Activated CD4-positive, alpha-beta T cell treated with anti-CD3 and anti-CD28 coated beads, Interleukin-2, amount 10 ng/mL, durations not matched to agents 24 days and 14 days (primary cell): ENCODE measurements around the gene TSPAN31. TPM values are rescaled to one million over a fixed set of nuclear protein-coding genes. Genes with fewer than 3 reads are reported as not detected.
A peak's percentile ranks its signal among the peaks of the same experiment; 100 is the strongest.

Experiments used
- DNase-seq: peaks from one replicate; pipeline ENCODE4 v3.0.0; 2022
- H3K27ac Mint-ChIP-seq: one replicate; pipeline ENCODE4 v1.8.0; 2022; ENCODE audit warnings: mild to moderate bottlenecking, mixed read lengths
- H3K27me3 Mint-ChIP-seq: one replicate; pipeline ENCODE4 v1.8.0; 2022; ENCODE audit warnings: mixed read lengths
- H3K36me3 Mint-ChIP-seq: one replicate; pipeline ENCODE4 v1.8.0; 2022; ENCODE audit warnings: low read depth, mild to moderate bottlenecking, mixed read lengths
- H3K4me1 Mint-ChIP-seq: one replicate; pipeline ENCODE4 v1.8.0; 2021; ENCODE audit warnings: mixed read lengths
- H3K4me3 Mint-ChIP-seq: one replicate; pipeline ENCODE4 v1.8.0; 2022; ENCODE audit warnings: mild to moderate bottlenecking, moderate library complexity, mixed read lengths
- H3K9me3 Mint-ChIP-seq: one replicate; pipeline ENCODE4 v1.8.0; 2021; ENCODE audit warnings: mixed read lengths
- intact Hi-C: fragments of 100-400 bp; cut with micrococcal nuclease; formaldehyde crosslinking; loops from one replicate; pipeline ENCODE4 v1.15.1; 2023
- total RNA-seq: library from RNA; stranded (reverse); gene quantifications from 2 replicates; pipeline ENCODE4 v1.2.3, GENCODE V29; 2022

TSPAN31 gene
- total RNA-seq, 1 donor from 2014 or later, result 19.4 TPM

DNA sequence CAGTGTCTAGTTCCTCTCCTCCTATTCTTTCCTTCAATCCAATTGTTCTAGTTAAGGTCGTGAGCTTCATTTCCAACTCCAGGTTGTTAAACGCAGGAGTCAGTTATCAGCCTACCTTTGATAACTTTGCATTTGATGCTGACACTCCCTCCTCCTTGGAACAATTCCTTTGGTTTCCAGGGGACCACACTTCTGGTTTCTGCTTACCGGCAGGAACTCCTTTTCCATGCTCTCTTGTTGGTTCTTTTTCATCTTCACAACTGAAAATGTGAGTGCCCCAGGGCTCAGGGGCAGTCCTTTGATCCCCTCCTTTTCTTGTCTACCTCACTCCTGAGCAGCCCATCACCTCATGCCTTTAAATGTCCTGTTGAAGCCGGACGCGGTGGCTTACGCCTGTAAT lies 32.5 kb downstream of the TSPAN31 start:
- Mint-ChIP-seq H3K4me1 (peaks cover 24% of the 10 kb centered on the region), H3K27me3 (no peaks in the 10 kb centered on the region), H3K27ac (no peak overlapping the region), H3K4me3 (no peak overlapping the region), H3K36me3 (peaks cover 21% of the 10 kb centered on the region), H3K9me3 (no peaks in the 10 kb centered on the region)
- DNase-seq, result no peak
- intact Hi-C loops, result no loop called here

DNA sequence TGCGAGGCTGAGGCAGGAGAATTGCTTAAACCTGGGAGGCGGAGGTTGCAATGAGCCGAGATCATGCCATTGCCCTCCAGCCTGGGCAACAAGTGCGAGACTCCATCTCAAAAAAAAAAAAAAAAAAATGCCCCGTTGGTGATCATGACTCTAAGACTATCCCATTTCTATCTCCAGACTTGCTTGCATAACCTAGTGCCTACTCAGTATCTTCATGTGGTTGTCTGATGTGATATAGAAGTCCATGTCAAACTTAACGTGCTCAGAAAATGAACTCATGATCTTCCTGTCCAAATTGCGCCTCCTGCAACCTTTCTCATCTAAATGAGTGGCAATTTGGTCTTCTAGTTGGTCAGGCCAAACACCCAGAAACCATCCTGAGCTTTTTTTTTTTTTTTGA lies 33.1 kb downstream of the TSPAN31 start:
- no peaks in the 10 kb centered on the region for H3K27me3 Mint-ChIP-seq
- intact Hi-C loops, result no loop called here

DNA sequence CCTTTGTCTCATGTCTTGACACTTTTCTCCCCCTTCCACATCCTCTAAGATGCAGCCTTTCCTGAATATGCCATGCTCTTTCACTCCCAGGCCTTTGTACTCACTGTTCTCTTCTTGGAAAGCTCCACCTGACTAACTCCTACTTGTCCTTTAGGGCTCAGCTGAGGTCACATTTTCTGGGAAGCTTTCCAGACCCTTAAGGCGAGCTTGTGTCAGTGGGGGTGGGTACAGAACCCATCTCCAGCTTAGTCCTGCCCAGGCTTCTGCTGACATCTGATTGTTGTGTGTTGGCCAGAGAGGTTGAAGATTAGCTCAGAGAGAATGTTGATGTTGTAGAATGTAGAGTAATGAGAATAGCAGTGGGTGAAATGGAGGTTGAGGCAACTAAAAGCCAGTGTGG lies 34.9 kb downstream of the TSPAN31 start:
- Mint-ChIP-seq H3K36me3 (peaks cover 30% of the 10 kb centered on the region), H3K4me1 (peaks cover 28% of the 10 kb centered on the region), H3K27me3 (no peaks in the 10 kb centered on the region), H3K9me3 (no peaks in the 10 kb centered on the region), H3K27ac (no peak overlapping the region), H3K4me3 (no peak overlapping the region)
- intact Hi-C loops, result no loop called here
- DNase-seq, result no peak

More for the DNA sequence above, 33.1 kb downstream of the TSPAN31 start:
- Mint-ChIP-seq H3K36me3 (peaks cover 26% of the 10 kb centered on the region), H3K9me3 (no peaks in the 10 kb centered on the region), H3K27ac (no peak overlapping the region), H3K4me1 (peaks cover 24% of the 10 kb centered on the region), H3K4me3 (no peak overlapping the region)
- DNase-seq, result no peak

DNA sequence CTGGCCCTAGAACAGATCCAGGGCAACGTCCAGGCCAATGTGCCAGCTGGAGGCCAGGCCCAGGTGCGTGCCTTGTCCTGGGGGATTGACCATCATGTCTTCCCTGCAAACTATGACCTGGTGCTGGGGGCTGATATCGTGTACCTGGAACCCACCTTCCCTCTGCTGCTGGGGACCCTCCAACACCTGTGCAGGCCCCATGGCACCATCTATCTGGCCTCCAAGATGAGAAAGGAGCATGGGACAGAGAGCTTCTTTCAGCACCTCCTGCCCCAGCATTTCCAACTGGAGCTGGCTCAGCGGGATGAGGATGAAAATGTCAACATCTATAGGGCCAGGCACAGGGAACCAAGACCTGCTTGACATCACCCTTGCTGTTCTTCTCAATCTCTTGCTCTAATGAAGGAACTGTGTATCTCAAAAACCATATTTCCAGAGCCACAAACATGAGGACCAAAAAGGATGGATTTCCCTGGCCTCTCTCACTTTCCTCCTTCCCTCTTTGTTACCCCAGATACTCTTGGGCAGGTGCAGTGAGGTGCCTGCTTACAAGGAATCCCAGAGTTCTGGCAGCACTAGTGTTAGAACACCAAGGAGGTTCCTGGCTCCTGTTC lies 35.6 kb downstream of the TSPAN31 start:
- Mint-ChIP-seq H3K4me3 (no peak overlapping the region), H3K9me3 (no peaks in the 10 kb centered on the region), H3K27ac (no peak overlapping the region), H3K27me3 (no peaks in the 10 kb centered on the region), H3K36me3 (peaks cover 30% of the 10 kb centered on the region), H3K4me1 (peaks cover 28% of the 10 kb centered on the region)
- DNase-seq, result no peak
- intact Hi-C loops, result no loop called here

DNA sequence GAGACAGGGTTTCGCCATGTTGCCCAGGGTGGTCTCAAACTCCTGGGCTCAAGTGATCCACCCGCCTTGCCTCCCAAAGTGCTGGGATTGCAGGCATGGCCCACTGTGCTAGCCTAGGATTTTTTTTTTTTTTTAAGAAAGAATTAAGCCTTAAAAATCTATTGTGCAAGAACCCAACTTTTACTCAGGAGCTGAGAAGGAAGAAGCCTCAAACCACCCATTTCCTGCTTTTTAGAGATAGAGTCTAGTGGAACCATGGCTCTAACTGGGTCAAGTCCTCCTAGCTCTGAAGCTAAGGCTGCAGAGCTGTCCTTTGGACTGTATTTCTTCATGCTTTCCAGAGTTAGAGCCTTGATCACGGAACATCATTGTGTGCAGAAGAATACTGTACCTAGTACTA lies 36.4 kb downstream of the TSPAN31 start:
- no peak for DNase-seq
- Mint-ChIP-seq H3K36me3 (peaks cover 26% of the 10 kb centered on the region), H3K9me3 (no peaks in the 10 kb centered on the region), H3K27ac (peak overlapping the region; percentile 99), H3K4me1 (peaks cover 26% of the 10 kb centered on the region), H3K4me3 (no peak overlapping the region), H3K27me3 (no peaks in the 10 kb centered on the region)
- intact Hi-C loops, result no loop called here

DNA sequence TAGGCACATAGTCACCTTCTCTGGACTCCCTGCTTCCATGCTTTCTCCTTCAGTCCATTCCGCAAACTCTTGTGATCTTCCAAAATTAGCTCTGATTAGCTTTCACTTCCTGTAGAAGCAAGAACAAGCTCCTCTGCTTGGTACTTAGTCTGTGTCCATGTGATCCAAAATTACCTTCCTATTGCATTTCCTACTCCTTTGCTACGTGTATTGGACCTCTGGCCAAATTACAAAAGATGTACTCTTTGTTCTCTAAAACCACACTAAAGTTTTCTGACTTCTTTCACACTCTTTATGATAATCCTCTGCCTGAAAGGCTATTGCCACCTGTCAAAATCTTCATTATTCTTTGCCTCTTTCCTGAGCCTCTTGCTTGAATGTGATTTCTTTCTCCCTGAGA lies 37.0 kb downstream of the TSPAN31 start:
- intact Hi-C loops, result loop anchor here (1.0 to 2.0 kb wide), 3 partner anchors 10 to 117 kb away; partner anchors contain the start of genes CTDSP2, EEF1AKMT3 and METTL1
- Mint-ChIP-seq H3K27ac (peak overlapping the region; percentile 99), H3K27me3 (no peaks in the 10 kb centered on the region), H3K9me3 (no peaks in the 10 kb centered on the region), H3K36me3 (peaks cover 29% of the 10 kb centered on the region), H3K4me1 (peaks cover 30% of the 10 kb centered on the region), H3K4me3 (peak overlapping the region; percentile 99)
- DNase-seq, result no peak

DNA sequence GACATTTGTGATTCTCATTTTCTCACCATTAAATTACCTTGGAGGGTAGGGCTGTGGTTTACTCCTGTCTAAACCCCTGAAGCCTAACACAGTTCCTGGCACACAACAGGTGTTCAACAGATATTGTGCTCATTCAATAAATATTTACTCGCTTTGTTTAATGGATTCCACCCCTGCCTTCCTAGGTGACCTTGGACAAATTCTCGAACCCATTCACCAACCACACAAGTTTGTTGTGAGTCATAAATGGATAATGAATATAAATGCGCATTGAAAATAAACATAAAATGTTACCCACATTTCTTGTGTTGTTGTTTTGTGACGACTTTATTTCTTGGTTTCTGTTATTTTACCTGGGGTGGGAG lies 37.4 kb downstream of the TSPAN31 start:
- Mint-ChIP-seq H3K4me3 (peak overlapping the region; percentile 99), H3K36me3 (peaks cover 28% of the 10 kb centered on the region), H3K4me1 (peaks cover 30% of the 10 kb centered on the region), H3K9me3 (no peaks in the 10 kb centered on the region), H3K27ac (peak overlapping the region; percentile 99), H3K27me3 (no peaks in the 10 kb centered on the region)
- DNase-seq, result no peak
- intact Hi-C loops, result loop anchor here (1.0 to 2.0 kb wide), 3 partner anchors 10 to 117 kb away; partner anchors contain the start of genes CTDSP2, EEF1AKMT3 and METTL1

DNA sequence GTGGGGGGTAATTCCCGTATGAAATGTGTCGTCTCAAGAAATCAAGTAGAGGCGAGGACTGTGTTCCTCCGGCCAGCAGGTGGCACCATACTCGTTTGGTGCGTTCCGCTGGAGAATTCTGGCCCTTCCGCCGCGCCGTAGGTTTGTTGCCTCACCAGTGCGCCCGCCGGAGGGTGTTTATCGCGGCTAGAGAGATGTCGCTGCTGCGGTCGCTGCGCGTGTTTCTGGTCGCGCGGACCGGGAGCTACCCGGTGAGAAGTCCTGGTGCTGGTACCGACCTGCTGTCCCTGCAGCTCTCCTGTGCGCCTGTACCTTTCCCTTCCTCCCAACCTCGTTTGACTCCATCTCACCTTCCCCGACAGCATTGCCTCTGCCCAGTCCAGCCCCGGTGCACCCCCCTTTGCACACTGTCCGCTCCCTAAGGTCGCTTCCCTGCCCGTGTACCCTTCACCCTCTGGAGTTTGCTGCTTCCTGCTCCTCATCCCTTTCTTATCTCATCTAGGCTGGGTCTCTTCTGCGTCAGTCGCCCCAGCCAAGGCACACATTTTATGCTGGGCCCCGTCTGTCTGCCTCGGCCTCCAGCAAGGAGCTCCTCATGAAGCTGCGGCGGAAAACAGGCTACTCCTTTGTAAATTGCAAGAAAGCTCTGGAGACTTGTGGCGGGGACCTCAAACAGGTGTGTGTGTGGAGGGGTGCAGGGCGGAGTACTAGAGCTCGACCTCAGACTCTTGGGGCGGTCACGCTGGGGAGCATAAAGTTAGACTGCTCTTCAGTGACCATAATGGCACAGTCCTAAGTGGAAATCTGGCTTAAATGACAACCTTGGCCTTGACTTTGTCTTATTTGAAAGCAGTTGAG lies 38.0 kb downstream of the TSPAN31 start, which contains the start of gene TSFM:
TSS of gene TSFM (plus strand) at position 180 of the 858 bp plus-strand sequence. CDS start at position 195, 15 bp downstream.
- H3K9me3 Mint-ChIP-seq, result no peaks in the 10 kb centered on the region
- H3K27ac Mint-ChIP-seq, result peak within 1 kb of the TSS; percentile 99
- peak within 1 kb of the TSS; percentile 99 for H3K4me3 Mint-ChIP-seq
- H3K36me3 Mint-ChIP-seq, result peaks cover 33% of the 10 kb centered on the region
- peaks cover 30% of the 10 kb centered on the region for H3K4me1 Mint-ChIP-seq
- no peaks in the 10 kb centered on the region for H3K27me3 Mint-ChIP-seq
- intact Hi-C loops, result loop anchor here (1.0 to 2.0 kb wide), 3 partner anchors 11 to 116 kb away; partner anchors contain the start of genes CTDSP2, EEF1AKMT3 and METTL1
- peak; percentile 99 for DNase-seq

DNA sequence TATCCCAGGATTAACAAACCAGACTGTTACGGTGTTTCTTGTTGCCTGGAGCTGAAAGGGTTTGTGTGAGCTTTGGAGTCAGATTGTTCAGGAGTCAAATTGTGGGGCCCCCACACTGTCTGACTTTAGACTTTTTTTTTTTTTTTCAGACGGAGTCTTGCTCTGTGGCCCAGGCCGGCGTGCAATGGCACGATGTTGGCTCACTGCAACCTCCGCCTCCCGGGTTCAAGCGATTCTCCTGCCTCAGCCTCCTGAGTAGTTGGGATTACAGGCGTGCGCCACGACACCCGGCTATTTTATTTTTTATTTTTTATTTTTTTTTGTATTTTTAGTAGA lies 38.6 kb downstream of the TSPAN31 start:
- intact Hi-C loops, result loop anchor here (2.0 kb wide), 2 partner anchors 63 to 115 kb away; partner anchors contain the start of gene CTDSP2
- H3K9me3 Mint-ChIP-seq, result no peaks in the 10 kb centered on the region
- peaks cover 36% of the 10 kb centered on the region for H3K36me3 Mint-ChIP-seq
- peaks cover 30% of the 10 kb centered on the region for H3K4me1 Mint-ChIP-seq
- peak overlapping the region; percentile 99 for H3K27ac Mint-ChIP-seq
- no peaks in the 10 kb centered on the region for H3K27me3 Mint-ChIP-seq
- no peak for DNase-seq
- H3K4me3 Mint-ChIP-seq, result peak overlapping the region; percentile 99

DNA sequence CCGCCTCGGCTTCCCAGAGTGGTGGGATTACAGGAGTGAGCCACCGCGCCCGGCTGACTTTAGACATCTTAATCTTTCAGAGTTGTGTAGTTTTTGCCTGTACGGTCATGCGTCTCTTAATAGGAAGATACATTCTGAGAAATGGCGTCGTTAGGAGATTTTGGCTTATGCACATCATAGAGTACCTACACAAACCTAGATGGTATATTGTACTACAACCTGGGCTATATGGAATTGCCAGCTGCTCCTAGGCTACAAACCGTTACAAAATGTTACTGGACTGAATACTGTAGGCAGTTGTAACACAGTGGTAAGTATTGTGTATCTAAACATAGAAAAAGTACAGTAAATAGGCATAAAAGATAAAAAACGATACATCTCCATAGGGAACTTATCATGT lies 39.0 kb downstream of the TSPAN31 start:
- H3K36me3 Mint-ChIP-seq, result peaks cover 40% of the 10 kb centered on the region
- intact Hi-C loops, result loop anchor here (2.0 kb wide), 2 partner anchors 63 to 115 kb away; partner anchors contain the start of gene CTDSP2
- peak overlapping the region; percentile 45 for H3K27ac Mint-ChIP-seq

DNA sequence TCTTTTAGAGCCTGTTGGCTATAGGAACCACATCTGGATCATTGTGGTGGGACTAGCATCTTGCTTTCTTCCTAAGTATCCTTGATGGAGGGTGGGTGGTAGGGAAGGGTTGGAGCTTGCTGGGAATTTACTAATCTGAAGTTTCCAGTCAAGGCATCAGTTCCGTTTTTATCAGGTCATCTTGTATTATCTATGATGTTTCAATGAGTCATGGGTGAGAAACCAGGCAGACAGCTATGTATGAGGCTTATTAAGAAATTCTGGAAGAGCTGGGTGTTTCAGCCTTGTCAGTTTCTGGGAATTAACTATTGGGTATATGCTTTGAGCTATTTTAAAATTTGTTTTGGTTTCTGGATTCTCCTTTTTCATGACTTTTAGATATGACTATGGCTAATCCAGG lies 49.1 kb downstream of the TSPAN31 start:
- intact Hi-C loops, result no loop called here
- Mint-ChIP-seq H3K27me3 (no peaks in the 10 kb centered on the region), H3K9me3 (no peaks in the 10 kb centered on the region), H3K27ac (no peak overlapping the region), H3K4me1 (peaks cover 5% of the 10 kb centered on the region), H3K4me3 (no peak overlapping the region), H3K36me3 (peaks cover 54% of the 10 kb centered on the region)
- DNase-seq, result no peak

More for the DNA sequence above, 39.0 kb downstream of the TSPAN31 start:
- Mint-ChIP-seq H3K27me3 (no peaks in the 10 kb centered on the region), H3K4me1 (peaks cover 30% of the 10 kb centered on the region), H3K4me3 (peak overlapping the region; percentile 76), H3K9me3 (no peaks in the 10 kb centered on the region)
- DNase-seq, result no peak

DNA sequence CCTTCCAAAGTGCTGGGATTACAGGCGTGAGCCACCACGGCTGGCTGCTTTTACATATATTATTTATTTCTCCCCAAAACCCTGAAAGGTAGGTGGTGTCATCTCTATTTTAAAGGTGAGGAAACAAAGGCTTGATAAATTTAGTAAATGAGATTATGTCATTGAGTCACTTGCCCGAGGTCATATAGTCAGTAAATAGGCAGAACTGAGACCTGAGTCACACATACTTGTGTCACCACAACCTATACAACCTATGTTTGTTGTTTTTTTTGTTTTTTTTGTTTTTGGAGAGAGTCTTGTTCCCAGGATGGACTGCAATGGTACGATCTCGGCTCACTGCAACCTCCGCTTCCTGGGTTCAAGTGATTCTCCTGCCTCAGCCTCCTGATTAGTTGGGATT lies 50.5 kb downstream of the TSPAN31 start:
- Mint-ChIP-seq H3K27ac (no peak overlapping the region), H3K4me1 (peaks cover 5% of the 10 kb centered on the region), H3K9me3 (no peaks in the 10 kb centered on the region), H3K27me3 (no peaks in the 10 kb centered on the region), H3K4me3 (no peak overlapping the region), H3K36me3 (peaks cover 50% of the 10 kb centered on the region)
- intact Hi-C loops, result no loop called here
- DNase-seq, result no peak

DNA sequence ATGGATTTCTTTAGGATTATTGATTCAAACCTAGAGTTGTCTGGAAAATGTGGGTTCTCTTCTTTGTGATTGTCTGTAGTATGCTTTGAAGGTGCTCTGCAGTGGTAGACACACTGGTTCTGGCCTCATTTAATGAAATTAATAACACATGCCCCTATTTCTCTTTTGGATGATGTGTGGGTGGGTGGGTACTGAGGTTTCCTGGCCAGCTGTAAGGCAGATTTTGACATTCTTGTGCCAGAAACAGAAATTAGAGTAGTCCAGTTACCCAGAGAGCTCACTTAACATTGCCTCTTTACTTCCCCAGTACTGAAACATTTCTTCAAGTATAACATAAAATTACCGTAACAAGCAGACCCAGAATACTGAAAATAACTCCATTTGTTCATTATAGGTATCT lies 52.2 kb downstream of the TSPAN31 start:
- H3K9me3 Mint-ChIP-seq, result no peaks in the 10 kb centered on the region
- H3K27me3 Mint-ChIP-seq, result no peaks in the 10 kb centered on the region
- intact Hi-C loops, result no loop called here
- no peak for DNase-seq
- peaks cover 48% of the 10 kb centered on the region for H3K36me3 Mint-ChIP-seq
- peaks cover 5% of the 10 kb centered on the region for H3K4me1 Mint-ChIP-seq
- H3K27ac Mint-ChIP-seq, result no peak overlapping the region
- no peak overlapping the region for H3K4me3 Mint-ChIP-seq

DNA sequence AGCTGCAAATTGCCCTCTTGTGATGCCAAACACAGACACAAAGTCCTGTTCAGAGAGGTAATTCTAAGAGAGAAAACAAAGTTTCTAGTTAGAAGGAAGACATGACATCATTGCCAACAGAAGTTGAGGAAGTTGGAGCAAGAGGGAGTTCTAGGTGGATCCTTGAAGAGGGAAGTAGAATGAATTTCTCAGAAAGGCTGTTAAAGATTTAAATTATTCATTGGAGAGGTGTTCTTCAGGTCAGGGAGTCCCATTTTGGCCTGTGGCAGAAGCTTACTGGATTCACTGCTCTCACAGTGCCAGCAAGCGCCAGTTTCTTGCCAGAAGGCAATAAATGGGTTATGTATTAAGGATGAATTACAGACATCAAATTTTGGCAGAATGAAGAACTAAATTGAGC lies 53.1 kb downstream of the TSPAN31 start:
- DNase-seq, result no peak
- H3K4me1 Mint-ChIP-seq, result peaks cover 6% of the 10 kb centered on the region
- H3K36me3 Mint-ChIP-seq, result peaks cover 45% of the 10 kb centered on the region
- no peaks in the 10 kb centered on the region for H3K27me3 Mint-ChIP-seq
- no peak overlapping the region for H3K27ac Mint-ChIP-seq
- intact Hi-C loops, result no loop called here
- H3K4me3 Mint-ChIP-seq, result no peak overlapping the region
- no peaks in the 10 kb centered on the region for H3K9me3 Mint-ChIP-seq
